Measurements from ENCODE around the gene UPF2. TPM values are rescaled to one million over a fixed set of nuclear protein-coding genes. Genes with fewer than 3 reads are reported as not detected.

UPF2 gene
- total RNA-seq, 6 donors from 2014 or later: 16.0 to 44.0 (median 17.3) TPM

DNA sequence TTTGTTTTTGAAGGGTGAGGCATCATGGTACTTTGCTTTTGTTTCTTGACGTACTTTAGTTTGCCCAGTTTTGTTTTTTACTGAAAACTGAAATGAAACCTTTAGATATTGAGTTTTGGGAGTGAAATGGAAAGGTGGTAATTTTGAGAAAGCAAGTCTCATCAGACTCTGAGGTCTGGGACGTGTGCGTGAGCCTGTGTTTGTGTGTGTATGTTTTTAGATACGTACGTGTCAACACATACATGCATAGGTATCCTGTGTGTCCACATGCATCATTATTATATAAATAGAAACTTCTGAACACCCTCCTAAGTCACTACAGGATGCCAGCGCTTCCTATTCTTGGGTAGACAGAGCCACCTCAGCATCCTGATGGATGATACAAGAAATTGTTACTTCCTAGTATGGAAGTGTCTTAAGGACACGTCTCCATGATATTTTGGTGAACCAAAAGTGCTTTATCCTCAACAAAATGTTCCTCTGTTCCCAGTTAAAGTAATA, 171.7 kb downstream of the UPF2 start:
- WGBS, 2 donors: 77 to 83% methylated on average over 7 of the region's 7 CpGs

DNA sequence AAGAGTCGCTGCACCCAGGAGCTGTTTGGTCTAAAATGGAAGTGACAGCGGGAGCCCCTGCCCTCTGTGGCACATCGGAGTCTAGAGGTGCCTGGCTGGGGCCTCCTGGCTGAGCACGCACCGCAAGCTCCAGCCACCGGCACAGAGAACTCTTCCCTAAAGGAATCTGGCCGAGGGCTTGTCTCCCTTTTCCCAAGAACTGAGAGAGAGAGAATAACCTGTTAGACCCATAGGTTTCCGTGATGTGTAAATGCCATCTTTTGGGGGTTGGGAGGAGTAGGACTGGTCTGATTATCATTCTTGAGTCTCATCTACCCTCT, 172.2 kb downstream of the UPF2 start:
- H3K4me1 ChIP-seq: peaks cover 14 to 37% (median 19%) of the 10 kb centered on the region in 4 donors
- H3K4me3 ChIP-seq: no peak overlapping the region
- no peak overlapping the region for H3K27ac ChIP-seq
- no peak for DNase-seq
- peaks cover 0 to 5% (median 0%) of the 10 kb centered on the region in 4 donors for H3K27me3 ChIP-seq
- 83 to 91% methylated on average over 4 to 8 of the region's 8 CpGs for WGBS, 2 donors
- H3K36me3 ChIP-seq: peaks cover 0 to 24% (median 8%) of the 10 kb centered on the region in 4 donors
- H3K9me3 ChIP-seq: no peaks in the 10 kb centered on the region
- ATAC-seq (ENCODE audit: low FRiP score in 2 of 2): no peak
- TF ChIP-seq EP300 (IDR thresholded peaks at IDR 0.05): no peak
- no peak for TF ChIP-seq POLR2AphosphoS5 (IDR thresholded peaks at IDR 0.05)

More for the DNA sequence above, 171.7 kb downstream of the UPF2 start:
- Histone ChIP-seq H3K36me3 (peaks cover 0 to 24% (median 8%) of the 10 kb centered on the region in 4 donors), H3K9me3 (no peaks in the 10 kb centered on the region), H3K4me1 (peaks cover 18 to 42% (median 22%) of the 10 kb centered on the region in 4 donors), H3K4me3 (no peak overlapping the region), H3K27ac (no peak overlapping the region), H3K27me3 (peaks cover 0 to 5% (median 0%) of the 10 kb centered on the region in 4 donors)
- no peak for DNase-seq
- TF ChIP-seq POLR2AphosphoS5 (IDR thresholded peaks at IDR 0.05): no peak
- TF ChIP-seq, protein P1, sequence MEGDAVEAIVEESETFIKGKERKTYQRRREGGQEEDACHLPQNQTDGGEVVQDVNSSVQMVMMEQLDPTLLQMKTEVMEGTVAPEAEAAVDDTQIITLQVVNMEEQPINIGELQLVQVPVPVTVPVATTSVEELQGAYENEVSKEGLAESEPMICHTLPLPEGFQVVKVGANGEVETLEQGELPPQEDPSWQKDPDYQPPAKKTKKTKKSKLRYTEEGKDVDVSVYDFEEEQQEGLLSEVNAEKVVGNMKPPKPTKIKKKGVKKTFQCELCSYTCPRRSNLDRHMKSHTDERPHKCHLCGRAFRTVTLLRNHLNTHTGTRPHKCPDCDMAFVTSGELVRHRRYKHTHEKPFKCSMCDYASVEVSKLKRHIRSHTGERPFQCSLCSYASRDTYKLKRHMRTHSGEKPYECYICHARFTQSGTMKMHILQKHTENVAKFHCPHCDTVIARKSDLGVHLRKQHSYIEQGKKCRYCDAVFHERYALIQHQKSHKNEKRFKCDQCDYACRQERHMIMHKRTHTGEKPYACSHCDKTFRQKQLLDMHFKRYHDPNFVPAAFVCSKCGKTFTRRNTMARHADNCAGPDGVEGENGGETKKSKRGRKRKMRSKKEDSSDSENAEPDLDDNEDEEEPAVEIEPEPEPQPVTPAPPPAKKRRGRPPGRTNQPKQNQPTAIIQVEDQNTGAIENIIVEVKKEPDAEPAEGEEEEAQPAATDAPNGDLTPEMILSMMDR (IDR thresholded peaks at IDR 0.05): no peak
- no peak for TF ChIP-seq POLR2A (IDR thresholded peaks at IDR 0.05)
- no peak for TF ChIP-seq EP300 (IDR thresholded peaks at IDR 0.05)
- no peak for ATAC-seq (ENCODE audit: low FRiP score in 2 of 2)

Small RNA genes within 50 kb of the gene (small RNA-seq; reads per million reads assigned to genes)
- gene RNU6-1095P: 0 reads per million in 4 donors

Other genes with a start within 250 kb of the UPF2 start
- gene PROSER2, start 219.5 kb downstream of the UPF2 start, total RNA-seq: 10 to 100 TPM; 19.8 to 64.5 (median 24.7) TPM
- 10 to 100 TPM; 14.5 to 95.3 (median 22.6) TPM for gene DHTKD1, start 26.1 kb upstream of the UPF2 start, total RNA-seq
- gene SEC61A2, start 86.9 kb upstream of the UPF2 start, total RNA-seq: 1 to 10 TPM; 3.2 to 9.3 (median 5.9) TPM
- 10 to 100 TPM; 13.5 to 50.4 (median 45.4) TPM for gene NUDT5, start 153.1 kb upstream of the UPF2 start, total RNA-seq
- 10 to 100 TPM; 19.9 to 57.5 (median 42.6) TPM for gene CDC123, start 153.4 kb upstream of the UPF2 start, total RNA-seq